B cell (primary cell): Measurements from ENCODE around the gene DNAH11. TPM values are rescaled to one million over a fixed set of nuclear protein-coding genes. Genes with fewer than 3 reads are reported as not detected.

Experiments used
- ATAC-seq: fragments of 200-7000 bp; cut with Tn5 transposase; one replicate; pipeline ENCODE4 v1.10.0; 2021; ENCODE audit warnings: low read depth, mild to moderate bottlenecking, moderate number of reproducible peaks, moderate library complexity
- CTCF ChIA-PET: fragments of 350-600 bp; sonication (Branson Sonifier 250); formaldehyde crosslinking; loops from one replicate; lab custom pipeline; 2021; ENCODE audit warnings: antibody characterized with exemption, inconsistent platforms; lab: Charles Lee
- POLR2A ChIA-PET: fragments of 350-600 bp; sonication (Branson Sonifier 250); formaldehyde crosslinking; loops from one replicate; lab custom pipeline; 2021; ENCODE audit warnings: antibody characterized with exemption; lab: Charles Lee
- DNase-seq: peaks from one replicate; pipeline ENCODE4 v3.0.0; 2013
- H2AFZ ChIP-seq: 2 replicates; pipeline ENCODE4 v1.6.1; 2012; ENCODE audit warnings: mild to moderate bottlenecking, low read depth, low read length; ENCODE audit not compliant: insufficient read depth, poor library complexity, severe bottlenecking
- H3K27ac ChIP-seq, 2 donors: 1 replicate in 1 of 2; 2 replicates in 1 of 2; pipeline ENCODE4 v1.5.1; 2012 to 2013; ENCODE audit warnings: low read length in 2 of 2, mild to moderate bottlenecking in 2 of 2, moderate library complexity in 1 of 2
- H3K27me3 ChIP-seq, 4 experiments: fragments of 200-600 bp in 1 of 4; sonication (generic) in 1 of 4; replicated peaks in 1 of 4; 1 replicate in 2 of 4; 2 replicates in 2 of 4; pipeline versions ENCODE4 v1.6.1 to v1.7.0; 2013 to 2016; ENCODE audit warnings: low read length in 3 of 4, mild to moderate bottlenecking in 2 of 4, mixed read lengths in 1 of 4, moderate library complexity in 1 of 4; ENCODE audit not compliant: insufficient read depth in 4 of 4, control insufficient read depth in 3 of 4; ENCODE audit errors: control extremely low read depth in 1 of 4
- H3K36me3 ChIP-seq, 2 experiments: replicated peaks in 1 of 2; 1 replicate in 1 of 2; 2 replicates in 1 of 2; pipeline versions ENCODE4 v1.6.1 to v1.7.1; 2013; ENCODE audit warnings: low read length in 1 of 2; ENCODE audit not compliant: insufficient read depth in 2 of 2, control insufficient read depth in 1 of 2; ENCODE audit errors: control extremely low read depth in 1 of 2, extremely low read depth in 1 of 2
- H3K4me1 ChIP-seq, 2 donors: fragments of 200-600 bp in 1 of 2; sonication (generic) in 1 of 2; 1 replicate in 1 of 2; 2 replicates in 1 of 2; pipeline versions ENCODE4 v1.5.1 to v1.6.1; 2013 to 2017; ENCODE audit warnings: low read length in 2 of 2; ENCODE audit not compliant: control insufficient read depth in 2 of 2, insufficient read depth in 2 of 2
- H3K4me2 ChIP-seq: replicated peaks from 2 replicates; pipeline ENCODE3; 2012; ENCODE audit warnings: mild to moderate bottlenecking, low read depth, low read length; ENCODE audit not compliant: poor library complexity, severe bottlenecking
- H3K4me3 ChIP-seq, 5 experiments: fragments of 200-600 bp in 1 of 5; sonication (generic) in 1 of 5; 1 replicate in 3 of 5; 2 replicates in 2 of 5; pipeline versions ENCODE4 v1.5.1 to v1.7.0; 2011 to 2016; ENCODE audit warnings: low read length in 4 of 5, mild to moderate bottlenecking in 4 of 5, low read depth in 2 of 5, control low read depth in 1 of 5, moderate library complexity in 1 of 5; ENCODE audit not compliant: insufficient read depth in 1 of 5; ENCODE audit errors: control extremely low read depth in 1 of 5, extremely low read depth in 1 of 5
- H3K79me2 ChIP-seq: fragments of 200-600 bp; sonication (generic); one replicate; pipeline ENCODE4 v1.6.0; 2016; ENCODE audit warnings: low read length; ENCODE audit not compliant: control insufficient read depth, insufficient read depth
- H3K9ac ChIP-seq: fragments of 200-600 bp; sonication (generic); 2 replicates; pipeline ENCODE4 v1.6.1; 2017; ENCODE audit warnings: mild to moderate bottlenecking, low read length, moderate library complexity
- H3K9me3 ChIP-seq, 3 donors: one replicate each; pipeline versions ENCODE4 v1.6.1 to v1.7.1; 2013; ENCODE audit warnings: low read length in 2 of 3; ENCODE audit not compliant: control insufficient read depth in 2 of 3, insufficient read depth in 1 of 3; ENCODE audit errors: control extremely low read depth in 1 of 3
- H4K20me1 ChIP-seq: 2 replicates; pipeline ENCODE4 v1.6.0; 2012; ENCODE audit warnings: mild to moderate bottlenecking, low read length; ENCODE audit not compliant: insufficient read depth, control insufficient read depth, poor library complexity, severe bottlenecking
- H3K27ac Mint-ChIP-seq: one replicate; pipeline ENCODE4 v1.8.0; 2021; ENCODE audit warnings: mixed read lengths
- H3K27me3 Mint-ChIP-seq: one replicate; pipeline ENCODE4 v1.8.0; 2021; ENCODE audit warnings: mixed read lengths
- H3K4me1 Mint-ChIP-seq: one replicate; pipeline ENCODE4 v1.8.0; 2021; ENCODE audit warnings: mixed read lengths
- H3K4me3 Mint-ChIP-seq: one replicate; pipeline ENCODE4 v1.8.0; 2021; ENCODE audit warnings: mixed read lengths
- H3K9me3 Mint-ChIP-seq: one replicate; pipeline ENCODE4 v1.8.0; 2022; ENCODE audit warnings: mixed read lengths; ENCODE audit not compliant: insufficient read depth
- EZH2 ChIP-seq: IDR thresholded peaks from 2 replicates; pipeline ENCODE4 v1.6.1; 2012; ENCODE audit warnings: borderline replicate concordance, low read depth, mild to moderate bottlenecking, moderate library complexity, low read length; ENCODE audit not compliant: insufficient read depth, poor library complexity, severe bottlenecking
- WGBS: methylation state at CpG from one replicate; pipeline ENCODE4 v1.1.5; 2013; ENCODE audit warnings: missing lambda C conversion rate; ENCODE audit not compliant: insufficient coverage; 5-methylcytosine and 5-hydroxymethylcytosine counted together
- intact Hi-C: fragments of 100-400 bp; cut with micrococcal nuclease; formaldehyde crosslinking; loops from one replicate; pipeline ENCODE4 v1.10.0; 2022
- polyA plus RNA-seq: library from polyadenylated mRNA; depleted of rRNA; stranded (reverse); fragments of >200 nt; gene quantifications from 2 replicates; pipeline ENCODE4 v1.2.3, GENCODE V29; 2012
- total RNA-seq, 2 donors: library from RNA; stranded (reverse); fragments of 120-200 nt in 1 of 2; gene quantifications; 1 replicate in 1 of 2; 2 replicates in 1 of 2; pipeline versions ENCODE4 v1.2.3 to v1.2.4, GENCODE V29; 2013 to 2022
- TF ChIP-seq, protein P1 (sequence below): fragments of 200-600 bp; IDR thresholded peaks from one replicate; pipeline ENCODE4 v1.8.0; 2022; ENCODE audit warnings: antibody characterized with exemption, mild to moderate bottlenecking

Gene DNAH11
- total and polyA plus RNA-seq, 2 donors (not counting 1 experiment from before 2014, with no cell fraction given) = not detected

DNA sequence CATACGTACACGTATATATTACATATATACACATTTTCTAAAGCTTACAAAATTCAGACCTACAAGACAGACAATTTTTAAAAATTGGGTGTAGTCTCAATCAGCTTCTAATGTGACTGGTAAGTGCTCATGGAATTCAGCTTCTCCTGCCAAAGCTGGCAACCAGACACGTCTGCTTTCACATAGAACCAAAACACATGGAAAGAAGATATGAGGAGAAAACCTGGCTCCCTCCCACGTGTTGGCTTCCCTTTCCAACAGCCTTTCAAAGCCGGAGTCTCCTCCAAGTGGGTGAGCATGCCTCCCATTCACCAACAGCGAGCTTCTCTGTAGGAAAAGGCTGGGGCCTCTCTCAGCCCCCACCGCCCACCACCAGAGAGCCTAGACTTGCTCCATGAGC lies 369.5 kb downstream of the DNAH11 start:
- 98% methylated on average over 4 of the region's 7 CpGs for WGBS
- H3K27ac Mint-ChIP-seq = peak overlapping the region; percentile 69

More for the DNA sequence above, 369.5 kb downstream of the DNAH11 start:
- no peak for ATAC-seq
- no peak for DNase-seq
- no peak overlapping the region for H3K4me2 ChIP-seq
- peak overlapping the region in 1 of 2 donors; percentile 64 for H3K27ac ChIP-seq
- H3K4me1 ChIP-seq = peaks cover 29 to 30% of the 10 kb centered on the region in 2 donors
- Mint-ChIP-seq H3K27me3 (no peaks in the 10 kb centered on the region), H3K4me3 (no peak overlapping the region), H3K4me1 (peaks cover 37% of the 10 kb centered on the region), H3K9me3 (no peaks in the 10 kb centered on the region)
- intact Hi-C loops = loop anchor here (5.0 kb wide), 1 partner anchor 35 kb away; the partner anchor contains the start of gene CDCA7L
- H4K20me1 ChIP-seq = peaks cover 63% of the 10 kb centered on the region
- CTCF ChIA-PET = interaction anchor here (0.5 to 2.5 kb wide), 5 partner anchors 32 to 957 kb away, joined by 3 to 10 read pairs (median 4); partner anchors contain the start of gene STEAP1B
- TF ChIP-seq, protein P1, sequence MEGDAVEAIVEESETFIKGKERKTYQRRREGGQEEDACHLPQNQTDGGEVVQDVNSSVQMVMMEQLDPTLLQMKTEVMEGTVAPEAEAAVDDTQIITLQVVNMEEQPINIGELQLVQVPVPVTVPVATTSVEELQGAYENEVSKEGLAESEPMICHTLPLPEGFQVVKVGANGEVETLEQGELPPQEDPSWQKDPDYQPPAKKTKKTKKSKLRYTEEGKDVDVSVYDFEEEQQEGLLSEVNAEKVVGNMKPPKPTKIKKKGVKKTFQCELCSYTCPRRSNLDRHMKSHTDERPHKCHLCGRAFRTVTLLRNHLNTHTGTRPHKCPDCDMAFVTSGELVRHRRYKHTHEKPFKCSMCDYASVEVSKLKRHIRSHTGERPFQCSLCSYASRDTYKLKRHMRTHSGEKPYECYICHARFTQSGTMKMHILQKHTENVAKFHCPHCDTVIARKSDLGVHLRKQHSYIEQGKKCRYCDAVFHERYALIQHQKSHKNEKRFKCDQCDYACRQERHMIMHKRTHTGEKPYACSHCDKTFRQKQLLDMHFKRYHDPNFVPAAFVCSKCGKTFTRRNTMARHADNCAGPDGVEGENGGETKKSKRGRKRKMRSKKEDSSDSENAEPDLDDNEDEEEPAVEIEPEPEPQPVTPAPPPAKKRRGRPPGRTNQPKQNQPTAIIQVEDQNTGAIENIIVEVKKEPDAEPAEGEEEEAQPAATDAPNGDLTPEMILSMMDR = no peak
- TF ChIP-seq EZH2 = no peak
- H3K36me3 ChIP-seq = peaks cover 0 to 80% of the 10 kb centered on the region in 2 experiments
- H3K9ac ChIP-seq = no peak overlapping the region
- no peaks in the 10 kb centered on the region for H3K9me3 ChIP-seq
- H3K79me2 ChIP-seq = peaks cover 73% of the 10 kb centered on the region
- no peak overlapping the region for H3K4me3 ChIP-seq
- no peaks in the 10 kb centered on the region for H3K27me3 ChIP-seq
- POLR2A ChIA-PET = interaction anchor here (0.8 to 1.9 kb wide), 2 partner anchors 29 to 34 kb away, joined by 3 to 7 read pairs; partner anchors contain the start of gene CDCA7L
- H2AFZ ChIP-seq = no peak overlapping the region
